M059J (cell line): ENCODE data around the gene HRNR. TPM values are rescaled to one million over a fixed set of nuclear protein-coding genes. Genes with fewer than 3 reads are reported as not detected.

Source experiments
- total RNA-seq: library from RNA; depleted of rRNA; stranded (reverse); fragments of >200 nt; shearing (Covaris generic); gene quantifications from 2 replicates; pipeline ENCODE4 v1.2.3, GENCODE V29; 2014; rRNA removed

HRNR gene
- total RNA-seq, 1 experiment from 2014 or later: not detected

Other genes with a start within 250 kb of the HRNR start
- gene S100A10, start 230.3 kb downstream of the HRNR start, total RNA-seq: 120 and 154 TPM in 2 replicates
- 784 and 824 TPM in 2 replicates for gene S100A11, start 187.2 kb downstream of the HRNR start, total RNA-seq
- gene TCHHL1, start 135.1 kb downstream of the HRNR start, total RNA-seq: not detected in 2 replicates
- gene TCHH, start 108.7 kb downstream of the HRNR start, total RNA-seq: not detected in 2 replicates
- not detected in 2 replicates for gene RPTN, start 65.0 kb downstream of the HRNR start, total RNA-seq
- 0.05 and 0.17 TPM in 2 replicates for gene FLG, start 101.0 kb upstream of the HRNR start, total RNA-seq
- not detected in 2 replicates for gene FLG2, start 135.8 kb upstream of the HRNR start, total RNA-seq
- gene CRNN, start 190.1 kb upstream of the HRNR start, total RNA-seq: not detected in 2 replicates